ENCODE measurements around the gene HORMAD2. TPM values are rescaled to one million over a fixed set of nuclear protein-coding genes. Genes with fewer than 3 reads are reported as not detected.
"Not testable (repeated sequence)": the region's sequence is repeated elsewhere in the genome, so short reads cannot be mapped to it uniquely, and the experiment has no call there.

The HORMAD2 gene
- total RNA-seq, 1 experiment from 2014 or later: not detected

DNA sequence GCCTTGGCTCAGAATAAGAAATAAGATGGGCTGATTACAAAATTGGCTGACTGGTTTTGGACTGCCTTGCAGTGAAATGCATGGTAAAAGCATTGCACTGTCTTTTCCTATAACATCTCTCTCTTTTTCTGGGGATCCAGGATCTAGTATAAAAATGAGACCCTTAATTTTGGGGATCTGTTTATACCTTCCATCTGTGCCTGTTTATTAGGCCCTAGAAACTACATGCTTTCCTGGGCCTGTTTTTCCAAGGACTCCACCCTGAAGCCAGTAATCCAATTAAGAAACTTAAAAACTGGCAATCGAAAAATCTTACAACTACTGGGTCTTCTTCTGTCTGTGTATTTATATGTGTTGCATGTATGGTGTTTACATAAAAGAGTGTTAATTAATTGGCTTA is 14.5 kb downstream of the HORMAD2 start:
- ChIA-PET CTCF (no interaction called here), POLR2A (ENCODE audit: unreplicated experiment) (no interaction called here)
- no peak overlapping the region for H3K9ac ChIP-seq (ENCODE audit: low read length)
- no peak overlapping the region for H2AFZ ChIP-seq (ENCODE audit: low read length)
- H3K9me3 ChIP-seq (ENCODE audit: low read length): 0 out of 2 replicates have a peak, but pooled peaks cover 4% of the 10 kb centered on the region
- H3K36me3 ChIP-seq (ENCODE audit: low read depth, low read length): no peaks in the 10 kb centered on the region
- no peak overlapping the region for H3K4me3 ChIP-seq (ENCODE audit: low read length)
- H4K20me1 ChIP-seq (ENCODE audit: low read length): no peaks in the 10 kb centered on the region
- no peaks in the 10 kb centered on the region for H3K4me1 ChIP-seq (ENCODE audit: insufficient read depth, low read length)
- TF ChIP-seq EZH2 (IDR thresholded peaks at IDR 0.05; ENCODE audit: low read length, unreplicated experiment): no peak
- TF ChIP-seq CTCF (conservative IDR thresholded peaks at IDR 0.05; ENCODE audit: low read depth, low read length): no peak
- TF ChIP-seq EZH2phosphoT487 (IDR thresholded peaks at IDR 0.05; ENCODE audit: borderline replicate concordance, low read length): no peak
- H3K9me2 ChIP-seq (replicated peaks; ENCODE audit: low read length): no peaks in the 10 kb centered on the region
- H3K27ac ChIP-seq (ENCODE audit: low read length): no peak overlapping the region
- H3F3A ChIP-seq (ENCODE audit: low read length, unreplicated experiment): no peaks in the 10 kb centered on the region
- no peak for ATAC-seq
- intact Hi-C loops (cut with micrococcal nuclease): no loop called here
- no peak overlapping the region for H3K4me2 ChIP-seq (ENCODE audit: low read length)
- DNase-seq: no peak
- no TSS peak for BruUV-seq (replicated peaks)
- no peaks in the 10 kb centered on the region for H3K27me3 ChIP-seq (ENCODE audit: low read length)
- no peaks in the 10 kb centered on the region for H3K79me2 ChIP-seq (ENCODE audit: low read length)

DNA sequence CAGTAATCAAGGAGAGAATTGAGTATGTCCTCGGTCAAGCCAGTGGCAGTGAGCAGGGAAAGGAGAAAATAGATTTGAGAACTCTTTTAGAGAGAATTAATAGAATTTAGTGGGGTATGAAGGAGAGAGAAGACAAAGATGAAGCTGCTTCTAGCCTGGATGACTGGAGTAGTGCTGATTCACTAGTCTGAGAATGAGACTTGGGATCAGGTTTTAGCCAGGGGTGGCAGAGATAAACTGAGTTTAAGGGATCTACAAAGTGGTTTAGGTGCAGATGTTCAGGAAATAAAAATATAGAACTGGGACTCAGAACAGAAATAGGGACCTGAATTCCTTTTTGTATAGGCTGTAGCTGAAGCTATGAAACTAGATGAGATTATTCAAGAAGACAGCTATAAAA is 17.6 kb downstream of the HORMAD2 start:
- POLR2A ChIA-PET (ENCODE audit: unreplicated experiment): no interaction called here
- Histone ChIP-seq H3F3A (ENCODE audit: low read length, unreplicated experiment) (no peaks in the 10 kb centered on the region), H4K20me1 (ENCODE audit: low read length) (no peaks in the 10 kb centered on the region), H3K27me3 (ENCODE audit: low read length) (no peaks in the 10 kb centered on the region), H3K79me2 (ENCODE audit: low read length) (no peaks in the 10 kb centered on the region), H3K9me3 (ENCODE audit: low read length) (0 out of 2 replicates have a peak, but pooled peaks cover 4% of the 10 kb centered on the region), H3K9me2 (replicated peaks; ENCODE audit: low read length) (no peaks in the 10 kb centered on the region), H2AFZ (ENCODE audit: low read length) (no peak overlapping the region), H3K9ac (ENCODE audit: low read length) (no peak overlapping the region), H3K27ac (ENCODE audit: low read length) (no peak overlapping the region), H3K4me2 (ENCODE audit: low read length) (no peak overlapping the region), H3K4me1 (ENCODE audit: insufficient read depth, low read length) (no peaks in the 10 kb centered on the region), H3K4me3 (ENCODE audit: low read length) (no peak overlapping the region), H3K36me3 (ENCODE audit: low read depth, low read length) (no peaks in the 10 kb centered on the region)
- CTCF ChIA-PET: no interaction called here
- ATAC-seq (no peak), DNase-seq (no peak)
- no TSS peak for BruUV-seq (replicated peaks)
- intact Hi-C loops (cut with micrococcal nuclease): no loop called here
- TF ChIP-seq CTCF (conservative IDR thresholded peaks at IDR 0.05; ENCODE audit: low read depth, low read length): no peak
- no peak for TF ChIP-seq EZH2phosphoT487 (IDR thresholded peaks at IDR 0.05; ENCODE audit: borderline replicate concordance, low read length)
- no peak for TF ChIP-seq EZH2 (IDR thresholded peaks at IDR 0.05; ENCODE audit: low read length, unreplicated experiment)

- H3K4me3 ChIP-seq (ENCODE audit: low read length); H3K4me2 ChIP-seq (ENCODE audit: low read length); H3K9me2 ChIP-seq (replicated peaks; ENCODE audit: low read length); H3K9ac ChIP-seq (ENCODE audit: low read length); H3F3A ChIP-seq (ENCODE audit: low read length, unreplicated experiment); H3K9me3 ChIP-seq (ENCODE audit: low read length); DNase-seq; POLR2A ChIA-PET (ENCODE audit: unreplicated experiment); H4K20me1 ChIP-seq (ENCODE audit: low read length); H3K79me2 ChIP-seq (ENCODE audit: low read length); H3K27me3 ChIP-seq (ENCODE audit: low read length); H3K27ac ChIP-seq (ENCODE audit: low read length); H3K36me3 ChIP-seq (ENCODE audit: low read depth, low read length); CTCF ChIA-PET; intact Hi-C loops (cut with micrococcal nuclease); H2AFZ ChIP-seq (ENCODE audit: low read length); BruUV-seq (replicated peaks); ATAC-seq; H3K4me1 ChIP-seq (ENCODE audit: insufficient read depth, low read length): not testable (repeated sequence)
Measured at GRCh38 chr22:30100770-30101169, 20.5 kb downstream of the HORMAD2 start.

Data from PC-3 (cell line).